Measurements from ENCODE around the gene MAGIX. TPM values are rescaled to one million over a fixed set of nuclear protein-coding genes. Genes with fewer than 3 reads are reported as not detected.
A peak's percentile ranks its signal among the peaks of the same experiment; 100 is the strongest.

Gene MAGIX
- total RNA-seq, 4 donors from 2014 or later = 0.69 to 4.6 (median 3.1) TPM

DNA sequence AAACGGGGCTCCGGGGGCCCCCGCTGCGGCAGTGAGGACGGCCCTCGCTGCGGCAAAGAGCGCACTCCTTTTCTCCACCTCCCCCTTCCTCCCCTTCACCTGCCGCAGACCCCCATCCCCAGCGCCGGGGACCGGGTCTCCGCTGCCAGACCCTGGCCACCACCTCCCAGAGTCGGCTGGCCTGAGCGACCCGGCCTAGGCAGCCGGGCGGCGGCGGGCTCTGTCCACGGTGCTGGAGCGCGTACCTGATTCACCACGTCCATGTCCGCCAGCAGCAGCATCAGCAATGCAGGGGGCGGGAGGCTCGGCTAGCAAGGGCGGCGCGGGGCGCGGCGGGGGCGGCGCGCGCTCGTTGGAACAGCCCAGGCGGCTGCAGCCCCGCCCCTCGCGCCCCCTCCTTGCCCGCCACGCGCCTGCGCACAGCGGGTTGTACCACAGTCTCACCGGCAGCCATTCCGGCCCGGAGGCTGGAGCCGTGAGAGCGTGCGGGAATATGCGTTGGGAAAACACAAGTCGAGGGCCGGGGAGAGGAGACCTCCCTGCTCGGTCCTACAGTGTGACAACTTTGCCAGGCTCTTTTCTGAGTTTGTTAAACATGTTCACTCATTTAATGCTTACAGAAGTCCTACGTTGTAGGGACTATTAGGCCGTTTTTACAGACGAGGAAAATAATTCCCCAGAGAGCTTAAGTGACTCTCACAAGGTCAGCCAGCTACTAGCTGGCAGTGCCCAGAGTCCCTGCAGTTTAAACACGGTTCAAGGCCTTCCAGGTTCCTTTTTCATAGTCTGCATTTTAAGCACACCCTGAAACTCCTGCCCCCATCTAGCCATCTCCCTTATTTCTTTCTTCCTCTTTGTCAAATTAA is 37.6 kb downstream of the MAGIX start, which contains the start of gene SYP:
Gene SYP, minus strand, starts transcription at position 288 of the 866 bp plus-strand sequence. Its CDS starts 7 bp downstream, at position 281.
- WGBS, 2 donors (ENCODE audit: low coverage in 1 of 2) = 0 to 9% methylated on average over 1 to 4 of the region's 61 CpGs
- H3K4me3 ChIP-seq = peak within 1 kb of the TSS; percentile 21 to 48
- peak within 1 kb of the TSS in 3 of 4 donors; percentile 66 to 77 (median 71) for H3K27ac ChIP-seq

DNA sequence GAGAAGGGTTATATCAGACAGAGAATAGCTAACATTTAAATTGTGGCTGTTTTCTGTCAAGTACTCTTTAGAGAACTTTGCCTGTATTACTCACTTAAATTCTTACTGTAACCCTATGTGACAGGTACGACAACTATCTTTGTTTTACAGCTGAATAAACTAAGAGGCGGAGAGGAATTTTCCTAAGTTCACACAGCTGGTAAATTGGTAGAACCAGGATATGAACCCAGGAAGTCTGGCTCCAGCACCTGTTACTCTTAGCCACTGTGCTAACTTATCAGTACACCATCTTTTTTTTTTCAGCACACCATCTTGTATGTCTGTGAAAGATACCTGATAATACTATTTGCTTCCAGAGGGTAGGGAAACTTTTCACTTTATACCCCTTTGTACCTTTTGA is 39.5 kb downstream of the MAGIX start:
- Histone ChIP-seq H3K4me3 (no peak overlapping the region), H3K36me3 (no peaks in the 10 kb centered on the region), H3K4me1 (peaks cover 0 to 15% (median 0%) of the 10 kb centered on the region in 3 donors), H3K9me3 (no peaks in the 10 kb centered on the region), H3K27ac (no peak overlapping the region), H3K27me3 (no peaks in the 10 kb centered on the region)
- no peak for ATAC-seq
- TF ChIP-seq POLR2A (IDR thresholded peaks at IDR 0.05) (no peak), POLR2AphosphoS5 (IDR thresholded peaks at IDR 0.05) (no peak), EP300 (IDR thresholded peaks at IDR 0.05) (no peak)
- TF ChIP-seq, protein P1, sequence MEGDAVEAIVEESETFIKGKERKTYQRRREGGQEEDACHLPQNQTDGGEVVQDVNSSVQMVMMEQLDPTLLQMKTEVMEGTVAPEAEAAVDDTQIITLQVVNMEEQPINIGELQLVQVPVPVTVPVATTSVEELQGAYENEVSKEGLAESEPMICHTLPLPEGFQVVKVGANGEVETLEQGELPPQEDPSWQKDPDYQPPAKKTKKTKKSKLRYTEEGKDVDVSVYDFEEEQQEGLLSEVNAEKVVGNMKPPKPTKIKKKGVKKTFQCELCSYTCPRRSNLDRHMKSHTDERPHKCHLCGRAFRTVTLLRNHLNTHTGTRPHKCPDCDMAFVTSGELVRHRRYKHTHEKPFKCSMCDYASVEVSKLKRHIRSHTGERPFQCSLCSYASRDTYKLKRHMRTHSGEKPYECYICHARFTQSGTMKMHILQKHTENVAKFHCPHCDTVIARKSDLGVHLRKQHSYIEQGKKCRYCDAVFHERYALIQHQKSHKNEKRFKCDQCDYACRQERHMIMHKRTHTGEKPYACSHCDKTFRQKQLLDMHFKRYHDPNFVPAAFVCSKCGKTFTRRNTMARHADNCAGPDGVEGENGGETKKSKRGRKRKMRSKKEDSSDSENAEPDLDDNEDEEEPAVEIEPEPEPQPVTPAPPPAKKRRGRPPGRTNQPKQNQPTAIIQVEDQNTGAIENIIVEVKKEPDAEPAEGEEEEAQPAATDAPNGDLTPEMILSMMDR (IDR thresholded peaks at IDR 0.05) = no peak
- WGBS, 2 donors (ENCODE audit: low coverage in 1 of 2) = 74 to 84% methylated on average over 2 of the region's 2 CpGs

More for the DNA sequence above, 37.6 kb downstream of the MAGIX start, which contains the start of gene SYP:
- Histone ChIP-seq H3K4me1 (peaks cover 0 to 15% (median 0%) of the 10 kb centered on the region in 3 donors), H3K9me3 (no peaks in the 10 kb centered on the region), H3K36me3 (no peaks in the 10 kb centered on the region), H3K27me3 (no peaks in the 10 kb centered on the region)
- TF ChIP-seq POLR2AphosphoS5 (IDR thresholded peaks at IDR 0.05) = peak; percentile 69
- TF ChIP-seq EP300 (IDR thresholded peaks at IDR 0.05) = no peak
- TF ChIP-seq, protein P1 (IDR thresholded peaks at IDR 0.05) = peak in 1 of 4 experiments; percentile 24
- TF ChIP-seq POLR2A (IDR thresholded peaks at IDR 0.05) = peak; percentile 34 to 56
- ATAC-seq = peak; percentile 97

- no peaks in the 10 kb centered on the region for H3K9me3 ChIP-seq
- TF ChIP-seq POLR2A (IDR thresholded peaks at IDR 0.05) (no peak), POLR2AphosphoS5 (IDR thresholded peaks at IDR 0.05) (no peak), EP300 (IDR thresholded peaks at IDR 0.05) (no peak)
- TF ChIP-seq, protein P1 (IDR thresholded peaks at IDR 0.05) = no peak
- 58 to 62% methylated on average over 3 of the region's 3 CpGs for WGBS, 2 donors (ENCODE audit: low coverage in 1 of 2)
- no peak overlapping the region for H3K4me3 ChIP-seq
- ATAC-seq = no peak
- peaks cover 0 to 15% (median 0%) of the 10 kb centered on the region in 3 donors for H3K4me1 ChIP-seq
- no peak overlapping the region for H3K27ac ChIP-seq
- H3K36me3 ChIP-seq = no peaks in the 10 kb centered on the region
- H3K27me3 ChIP-seq = no peaks in the 10 kb centered on the region
These were observed 41.0 kb downstream of the MAGIX start for GRCh38 chrX:49203536-49203935.

GRCh38 chrX:49204017-49204416 is 41.5 kb downstream of the MAGIX start:
- H3K4me3 ChIP-seq = no peak overlapping the region
- H3K27me3 ChIP-seq = no peaks in the 10 kb centered on the region
- ATAC-seq = no peak
- TF ChIP-seq, protein P1 (IDR thresholded peaks at IDR 0.05) = no peak
- no peak for TF ChIP-seq POLR2AphosphoS5 (IDR thresholded peaks at IDR 0.05)
- no peak for TF ChIP-seq POLR2A (IDR thresholded peaks at IDR 0.05)
- TF ChIP-seq EP300 (IDR thresholded peaks at IDR 0.05) = no peak
- WGBS, 2 donors (ENCODE audit: low coverage in 1 of 2) = no CpG with 5 or more reads among the region's 6 CpGs
- H3K27ac ChIP-seq = no peak overlapping the region
- no peaks in the 10 kb centered on the region for H3K9me3 ChIP-seq
- peaks cover 0 to 13% (median 0%) of the 10 kb centered on the region in 3 donors for H3K4me1 ChIP-seq
- no peaks in the 10 kb centered on the region for H3K36me3 ChIP-seq

Measured in gastroesophageal sphincter (tissue), 4 donors.